Neural cell (in vitro differentiated cells): ENCODE measurements around the gene SLC22A2. TPM values are rescaled to one million over a fixed set of nuclear protein-coding genes. Genes with fewer than 3 reads are reported as not detected.

Source experiments
- H2AFZ ChIP-seq: fragments of 200-600, 300-800 bp; sonication (generic), shearing (Covaris generic); 2 replicates; pipeline ENCODE4 v1.6.0; 2014; ENCODE audit warnings: low read depth, mild to moderate bottlenecking, antibody characterized with exemption, low read length, moderate library complexity
- H3F3A ChIP-seq: fragments of 200-600 bp; shearing (Covaris generic); 2 replicates; pipeline ENCODE4 v1.6.1; 2016; ENCODE audit warnings: mild to moderate bottlenecking, moderate library complexity, mixed read lengths, antibody characterized with exemption, low read length; ENCODE audit not compliant: insufficient read depth, poor library complexity, severe bottlenecking
- H3K27ac ChIP-seq: fragments of 200-600, 300-800 bp; sonication (generic), shearing (Covaris generic); 2 replicates; pipeline ENCODE4 v1.5.1; 2014; ENCODE audit warnings: mild to moderate bottlenecking, low read length, moderate library complexity
- H3K27me3 ChIP-seq: fragments of 300-800, 200-600 bp; sonication (generic), shearing (Covaris generic); 2 replicates; pipeline ENCODE4 v1.6.0; 2014; ENCODE audit warnings: mild to moderate bottlenecking, low read depth, low read length, moderate library complexity; ENCODE audit not compliant: insufficient read depth
- H3K36me3 ChIP-seq: fragments of 300-800, 200-600 bp; sonication (generic), shearing (Covaris generic); 2 replicates; pipeline ENCODE4 v1.5.1; 2014; ENCODE audit warnings: mild to moderate bottlenecking, antibody characterized with exemption, low read length, moderate library complexity; ENCODE audit not compliant: insufficient read depth
- H3K4me2 ChIP-seq: fragments of 300-800, 200-600 bp; sonication (generic), shearing (Covaris generic); 2 replicates; pipeline ENCODE4 v1.6.0; 2014; ENCODE audit warnings: mild to moderate bottlenecking, low read length
- H3K4me3 ChIP-seq: fragments of 300-800, 200-600 bp; sonication (generic), shearing (Covaris generic); 2 replicates; pipeline ENCODE4 v1.5.1; 2014; ENCODE audit warnings: mild to moderate bottlenecking, low read length, moderate library complexity
- H3K79me2 ChIP-seq: fragments of 200-600 bp; shearing (Covaris generic); replicated peaks from 2 replicates; pipeline ENCODE4 v1.6.0; 2014; ENCODE audit warnings: mild to moderate bottlenecking, low read length, moderate library complexity; ENCODE audit not compliant: insufficient read depth
- H3K9ac ChIP-seq: fragments of 300-800, 200-600 bp; sonication (generic), shearing (Covaris generic); 2 replicates; pipeline ENCODE4 v1.6.1; 2016; ENCODE audit warnings: mild to moderate bottlenecking, low read length, mixed read lengths
- H3K9me2 ChIP-seq: fragments of 200-600 bp; shearing (Covaris generic); 2 replicates; pipeline ENCODE4 v1.6.1; 2016; ENCODE audit warnings: mild to moderate bottlenecking, low read length, mixed read lengths; ENCODE audit not compliant: insufficient read depth
- H3K9me3 ChIP-seq: fragments of 200-600, 300-800 bp; sonication (generic), shearing (Covaris generic); 2 replicates; pipeline ENCODE4 v1.6.1; 2016; ENCODE audit warnings: mild to moderate bottlenecking, mixed run types, low read length, moderate library complexity, mixed read lengths
- H4K20me1 ChIP-seq: fragments of 200-600 bp; shearing (Covaris generic); 2 replicates; pipeline ENCODE4 v1.6.1; 2016; ENCODE audit warnings: mild to moderate bottlenecking, mixed run types; ENCODE audit not compliant: insufficient read depth
- EP300 ChIP-seq: fragments of 450-650 bp; conservative IDR thresholded peaks from 2 replicates; pipeline ENCODE4 v1.6.1; 2014; ENCODE audit warnings: antibody characterized with exemption, mild to moderate bottlenecking, moderate library complexity; ENCODE audit not compliant: poor library complexity, severe bottlenecking
- EZH2 ChIP-seq: fragments of 200-600, 300-800 bp; shearing (Covaris generic), sonication (generic); IDR thresholded peaks from 2 replicates; pipeline ENCODE4 v1.6.1; 2014; ENCODE audit warnings: antibody characterized with exemption, low read length, borderline replicate concordance, mild to moderate bottlenecking; ENCODE audit not compliant: insufficient read depth, poor library complexity, severe bottlenecking
- MXI1 ChIP-seq: fragments of 450-650 bp; conservative IDR thresholded peaks from 2 replicates; pipeline ENCODE4 v1.6.1; 2014; ENCODE audit warnings: antibody characterized with exemption, mild to moderate bottlenecking; ENCODE audit not compliant: poor library complexity, severe bottlenecking
- POLR2AphosphoS5 ChIP-seq: IDR thresholded peaks from 2 replicates; pipeline ENCODE4 v1.6.1; 2012
- RAD21 ChIP-seq: fragments of 450-650 bp; conservative IDR thresholded peaks from 2 replicates; pipeline ENCODE4 v1.6.1; 2014; ENCODE audit warnings: antibody characterized with exemption, mild to moderate bottlenecking, moderate library complexity
- SMC3 ChIP-seq: fragments of 450-650 bp; conservative IDR thresholded peaks from 2 replicates; pipeline ENCODE4 v1.6.1; 2014; ENCODE audit warnings: antibody characterized with exemption, mild to moderate bottlenecking, moderate library complexity; ENCODE audit not compliant: poor library complexity
- TAF1 ChIP-seq: IDR thresholded peaks from 2 replicates; pipeline ENCODE4 v1.6.1; 2012; ENCODE audit warnings: low read depth
- polyA plus RNA-seq: library from polyadenylated mRNA; depleted of rRNA; stranded (reverse); fragments of >200 nt; gene quantifications from 2 replicates; pipeline ENCODE4 v1.2.3, GENCODE V29; 2014
- TF ChIP-seq, protein P1 (sequence below): IDR thresholded peaks from 2 replicates; pipeline ENCODE4 v1.6.1; 2012; ENCODE audit warnings: borderline replicate concordance
- TF ChIP-seq, protein P2 (sequence below): fragments of 450-650 bp; IDR thresholded peaks from 2 replicates; pipeline ENCODE4 v1.5.1; 2014; ENCODE audit warnings: antibody characterized with exemption, mild to moderate bottlenecking, moderate library complexity; ENCODE audit not compliant: poor library complexity, severe bottlenecking

The SLC22A2 gene
- polyA plus RNA-seq, 1 donor from 2014 or later: not detected

DNA sequence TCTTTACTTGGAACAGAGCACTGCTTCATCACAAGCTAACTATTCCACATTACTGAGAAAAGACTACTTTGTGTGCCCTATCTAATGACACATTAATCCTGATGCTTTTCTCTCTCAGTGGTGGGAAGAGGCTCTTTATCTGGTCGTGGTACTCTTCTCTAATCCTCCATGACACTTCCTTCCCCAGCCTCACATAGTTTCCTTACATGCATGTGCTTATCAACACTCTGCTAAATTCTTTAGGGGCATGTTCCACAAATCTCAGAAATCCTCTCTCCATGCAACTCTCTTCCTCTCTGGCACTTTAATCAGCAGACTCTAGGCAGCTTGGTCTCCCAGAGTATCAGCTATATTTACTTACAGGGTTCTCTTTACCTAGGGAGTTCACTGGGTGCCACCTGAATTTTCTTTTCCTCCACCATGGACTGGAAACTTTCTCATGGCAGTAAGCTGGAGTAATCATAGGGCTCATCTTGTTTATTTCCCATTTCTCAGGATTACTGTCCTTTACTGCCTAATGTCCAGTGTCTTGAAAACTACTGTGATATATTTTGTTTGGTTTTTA, 27.0 kb upstream of the SLC22A2 start:
- Histone ChIP-seq H3K4me2 (no peak overlapping the region), H3K9me2 (no peaks in the 10 kb centered on the region), H3K9me3 (no peaks in the 10 kb centered on the region), H3K4me3 (no peak overlapping the region), H3K27me3 (no peaks in the 10 kb centered on the region), H3K9ac (no peak overlapping the region), H3K36me3 (no peaks in the 10 kb centered on the region), H2AFZ (no peak overlapping the region), H4K20me1 (no peaks in the 10 kb centered on the region), H3K79me2 (no peaks in the 10 kb centered on the region), H3K27ac (no peak overlapping the region), H3F3A (no peaks in the 10 kb centered on the region)
- no peak for TF ChIP-seq EZH2
- no peak for TF ChIP-seq POLR2AphosphoS5
- no peak for TF ChIP-seq MXI1
- TF ChIP-seq, protein P1, sequence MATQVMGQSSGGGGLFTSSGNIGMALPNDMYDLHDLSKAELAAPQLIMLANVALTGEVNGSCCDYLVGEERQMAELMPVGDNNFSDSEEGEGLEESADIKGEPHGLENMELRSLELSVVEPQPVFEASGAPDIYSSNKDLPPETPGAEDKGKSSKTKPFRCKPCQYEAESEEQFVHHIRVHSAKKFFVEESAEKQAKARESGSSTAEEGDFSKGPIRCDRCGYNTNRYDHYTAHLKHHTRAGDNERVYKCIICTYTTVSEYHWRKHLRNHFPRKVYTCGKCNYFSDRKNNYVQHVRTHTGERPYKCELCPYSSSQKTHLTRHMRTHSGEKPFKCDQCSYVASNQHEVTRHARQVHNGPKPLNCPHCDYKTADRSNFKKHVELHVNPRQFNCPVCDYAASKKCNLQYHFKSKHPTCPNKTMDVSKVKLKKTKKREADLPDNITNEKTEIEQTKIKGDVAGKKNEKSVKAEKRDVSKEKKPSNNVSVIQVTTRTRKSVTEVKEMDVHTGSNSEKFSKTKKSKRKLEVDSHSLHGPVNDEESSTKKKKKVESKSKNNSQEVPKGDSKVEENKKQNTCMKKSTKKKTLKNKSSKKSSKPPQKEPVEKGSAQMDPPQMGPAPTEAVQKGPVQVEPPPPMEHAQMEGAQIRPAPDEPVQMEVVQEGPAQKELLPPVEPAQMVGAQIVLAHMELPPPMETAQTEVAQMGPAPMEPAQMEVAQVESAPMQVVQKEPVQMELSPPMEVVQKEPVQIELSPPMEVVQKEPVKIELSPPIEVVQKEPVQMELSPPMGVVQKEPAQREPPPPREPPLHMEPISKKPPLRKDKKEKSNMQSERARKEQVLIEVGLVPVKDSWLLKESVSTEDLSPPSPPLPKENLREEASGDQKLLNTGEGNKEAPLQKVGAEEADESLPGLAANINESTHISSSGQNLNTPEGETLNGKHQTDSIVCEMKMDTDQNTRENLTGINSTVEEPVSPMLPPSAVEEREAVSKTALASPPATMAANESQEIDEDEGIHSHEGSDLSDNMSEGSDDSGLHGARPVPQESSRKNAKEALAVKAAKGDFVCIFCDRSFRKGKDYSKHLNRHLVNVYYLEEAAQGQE: no peak
- TF ChIP-seq, protein P2, sequence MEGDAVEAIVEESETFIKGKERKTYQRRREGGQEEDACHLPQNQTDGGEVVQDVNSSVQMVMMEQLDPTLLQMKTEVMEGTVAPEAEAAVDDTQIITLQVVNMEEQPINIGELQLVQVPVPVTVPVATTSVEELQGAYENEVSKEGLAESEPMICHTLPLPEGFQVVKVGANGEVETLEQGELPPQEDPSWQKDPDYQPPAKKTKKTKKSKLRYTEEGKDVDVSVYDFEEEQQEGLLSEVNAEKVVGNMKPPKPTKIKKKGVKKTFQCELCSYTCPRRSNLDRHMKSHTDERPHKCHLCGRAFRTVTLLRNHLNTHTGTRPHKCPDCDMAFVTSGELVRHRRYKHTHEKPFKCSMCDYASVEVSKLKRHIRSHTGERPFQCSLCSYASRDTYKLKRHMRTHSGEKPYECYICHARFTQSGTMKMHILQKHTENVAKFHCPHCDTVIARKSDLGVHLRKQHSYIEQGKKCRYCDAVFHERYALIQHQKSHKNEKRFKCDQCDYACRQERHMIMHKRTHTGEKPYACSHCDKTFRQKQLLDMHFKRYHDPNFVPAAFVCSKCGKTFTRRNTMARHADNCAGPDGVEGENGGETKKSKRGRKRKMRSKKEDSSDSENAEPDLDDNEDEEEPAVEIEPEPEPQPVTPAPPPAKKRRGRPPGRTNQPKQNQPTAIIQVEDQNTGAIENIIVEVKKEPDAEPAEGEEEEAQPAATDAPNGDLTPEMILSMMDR: no peak
- TF ChIP-seq EP300: no peak
- no peak for TF ChIP-seq SMC3
- no peak for TF ChIP-seq RAD21

DNA sequence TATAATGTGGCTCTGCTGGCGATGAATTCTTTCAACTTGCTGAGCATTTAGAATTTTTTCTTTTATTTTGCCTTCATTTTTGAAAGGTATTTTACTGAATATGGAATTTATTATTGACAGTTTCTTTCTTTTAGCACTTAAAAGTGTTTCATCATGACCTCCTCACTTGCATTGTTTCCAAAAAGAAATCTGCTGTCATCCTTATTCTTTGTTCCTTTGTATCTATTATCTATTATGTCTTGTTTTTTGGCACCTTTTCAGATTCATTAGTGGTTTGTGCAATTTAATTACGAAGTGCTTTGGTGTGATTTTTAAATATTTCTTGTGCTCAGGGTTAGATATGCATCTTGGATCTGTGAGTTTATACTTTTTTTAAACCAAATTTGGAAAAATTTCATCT, 26.0 kb upstream of the SLC22A2 start:
- no peaks in the 10 kb centered on the region for H3K9me2 ChIP-seq
- H3K36me3 ChIP-seq: no peaks in the 10 kb centered on the region
- H2AFZ ChIP-seq: no peak overlapping the region
- no peaks in the 10 kb centered on the region for H3K27me3 ChIP-seq
- H3K9me3 ChIP-seq: no peaks in the 10 kb centered on the region
- no peak overlapping the region for H3K27ac ChIP-seq
- TF ChIP-seq EZH2 (no peak), EP300 (no peak), RAD21 (no peak), SMC3 (no peak), MXI1 (no peak), POLR2AphosphoS5 (no peak), TAF1 (no peak)
- TF ChIP-seq, protein P1: no peak
- TF ChIP-seq, protein P2: no peak
- H4K20me1 ChIP-seq: no peaks in the 10 kb centered on the region
- no peaks in the 10 kb centered on the region for H3K79me2 ChIP-seq
- no peaks in the 10 kb centered on the region for H3F3A ChIP-seq
- H3K4me2 ChIP-seq: no peak overlapping the region
- H3K4me3 ChIP-seq: no peak overlapping the region
- H3K9ac ChIP-seq: no peak overlapping the region
